ENCODE data around the gene PDXP. TPM values are rescaled to one million over a fixed set of nuclear protein-coding genes. Genes with fewer than 3 reads are reported as not detected.

PDXP gene
- total and polyA plus RNA-seq, 2 of the 13 experiments (the other 11 are each of a cell fraction or from before 2014, with no cell fraction given): 58.2 to 70.6 TPM

DNA sequence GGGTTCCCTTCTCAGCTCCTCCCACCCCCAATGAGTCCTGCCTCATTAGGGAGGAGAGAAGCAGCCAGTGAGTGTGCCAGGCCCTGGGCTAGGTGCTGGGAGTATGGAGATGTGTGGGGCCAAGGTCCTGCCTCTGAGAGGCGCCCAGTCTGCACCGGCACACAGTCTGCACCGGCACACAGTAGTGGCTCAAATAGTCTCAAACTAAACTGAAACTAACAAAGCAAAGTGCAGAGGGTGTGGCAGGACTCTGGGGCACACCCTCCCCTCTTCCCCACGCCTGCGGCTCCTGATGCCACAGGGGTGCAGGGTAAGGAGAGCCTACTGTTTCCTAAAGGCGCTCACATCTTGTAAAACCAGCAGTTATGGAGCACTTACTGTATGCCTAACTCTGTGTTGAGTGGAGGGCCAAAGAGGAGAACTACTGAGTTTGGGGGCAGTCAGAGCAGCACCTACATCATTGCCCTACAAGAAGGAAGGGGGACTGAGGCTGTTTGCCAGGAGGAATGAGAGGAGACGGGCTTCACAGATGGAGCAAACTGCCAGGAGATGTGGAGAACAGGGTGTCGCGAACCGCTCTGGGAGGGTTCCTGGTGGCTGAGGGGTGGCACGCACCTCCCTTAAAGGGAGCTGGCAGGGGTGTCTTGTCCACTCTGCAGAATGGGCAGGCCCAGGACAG is 20.0 kb upstream of the PDXP start (continued):
- TF ChIP-seq SP5 (CRISPR knock-in tag; IDR thresholded peaks at IDR 0.05; ENCODE audit: borderline replicate concordance, low read depth) (peak; percentile 51; the same call in 1 of the 2 replicates), ZNF263 (CRISPR knock-in tag; IDR thresholded peaks at IDR 0.05) (0 out of 2 replicates have a peak, but pooled peaks have one; percentile 19), ATRX (CRISPR knock-in tag; IDR thresholded peaks at IDR 0.05; ENCODE audit: borderline replicate concordance) (no peak), ZNF3 (CRISPR knock-in tag; IDR thresholded peaks at IDR 0.05) (no peak), ZNF7 (CRISPR knock-in tag; IDR thresholded peaks at IDR 0.05) (peak; percentile 98), MEIS1 (CRISPR knock-in tag; IDR thresholded peaks at IDR 0.05; ENCODE audit: borderline replicate concordance) (peak; percentile 20; the same call in 1 of the 2 replicates), ZSCAN29 (CRISPR knock-in tag; conservative IDR thresholded peaks at IDR 0.05) (0 out of 2 replicates have a peak, but pooled peaks have one; percentile 59), ZFP1 (CRISPR knock-in tag; IDR thresholded peaks at IDR 0.05) (no peak), ZNF788 (CRISPR knock-in tag; IDR thresholded peaks at IDR 0.05; ENCODE audit: borderline replicate concordance) (peak; percentile 80; the same call in 1 of the 2 replicates), EEA1 (CRISPR knock-in tag; IDR thresholded peaks at IDR 0.05; ENCODE audit: borderline replicate concordance) (no peak), ZNF451 (CRISPR knock-in tag; IDR thresholded peaks at IDR 0.05) (peak; percentile 19; the same call in 1 of the 2 replicates), HOXD1 (CRISPR knock-in tag; IDR thresholded peaks at IDR 0.05) (no peak), GTF3A (CRISPR knock-in tag; conservative IDR thresholded peaks at IDR 0.05) (no peak), ETV5 (CRISPR knock-in tag; IDR thresholded peaks at IDR 0.05; ENCODE audit: borderline replicate concordance) (no peak; the same call in 1 of the 2 replicates), HDAC2 (CRISPR knock-in tag; IDR thresholded peaks at IDR 0.05) (peak; percentile 65; the same call in 1 of the 2 replicates), TOE1 (CRISPR knock-in tag; IDR thresholded peaks at IDR 0.05) (no peak)
- TF ChIP-seq, protein P1, sequence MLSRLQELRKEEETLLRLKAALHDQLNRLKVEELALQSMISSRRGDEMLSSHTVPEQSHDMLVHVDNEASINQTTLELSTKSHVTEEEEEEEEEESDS (CRISPR knock-in tag; IDR thresholded peaks at IDR 0.05; ENCODE audit: borderline replicate concordance): no peak
- TF ChIP-seq, protein P2, sequence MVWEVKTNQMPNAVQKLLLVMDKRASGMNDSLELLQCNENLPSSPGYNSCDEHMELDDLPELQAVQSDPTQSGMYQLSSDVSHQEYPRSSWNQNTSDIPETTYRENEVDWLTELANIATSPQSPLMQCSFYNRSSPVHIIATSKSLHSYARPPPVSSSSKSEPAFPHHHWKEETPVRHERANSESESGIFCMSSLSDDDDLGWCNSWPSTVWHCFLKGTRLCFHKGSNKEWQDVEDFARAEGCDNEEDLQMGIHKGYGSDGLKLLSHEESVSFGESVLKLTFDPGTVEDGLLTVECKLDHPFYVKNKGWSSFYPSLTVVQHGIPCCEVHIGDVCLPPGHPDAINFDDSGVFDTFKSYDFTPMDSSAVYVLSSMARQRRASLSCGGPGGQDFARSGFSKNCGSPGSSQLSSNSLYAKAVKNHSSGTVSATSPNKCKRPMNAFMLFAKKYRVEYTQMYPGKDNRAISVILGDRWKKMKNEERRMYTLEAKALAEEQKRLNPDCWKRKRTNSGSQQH (CRISPR knock-in tag; IDR thresholded peaks at IDR 0.05; ENCODE audit: low read depth): no peak
- TF ChIP-seq, protein P3, sequence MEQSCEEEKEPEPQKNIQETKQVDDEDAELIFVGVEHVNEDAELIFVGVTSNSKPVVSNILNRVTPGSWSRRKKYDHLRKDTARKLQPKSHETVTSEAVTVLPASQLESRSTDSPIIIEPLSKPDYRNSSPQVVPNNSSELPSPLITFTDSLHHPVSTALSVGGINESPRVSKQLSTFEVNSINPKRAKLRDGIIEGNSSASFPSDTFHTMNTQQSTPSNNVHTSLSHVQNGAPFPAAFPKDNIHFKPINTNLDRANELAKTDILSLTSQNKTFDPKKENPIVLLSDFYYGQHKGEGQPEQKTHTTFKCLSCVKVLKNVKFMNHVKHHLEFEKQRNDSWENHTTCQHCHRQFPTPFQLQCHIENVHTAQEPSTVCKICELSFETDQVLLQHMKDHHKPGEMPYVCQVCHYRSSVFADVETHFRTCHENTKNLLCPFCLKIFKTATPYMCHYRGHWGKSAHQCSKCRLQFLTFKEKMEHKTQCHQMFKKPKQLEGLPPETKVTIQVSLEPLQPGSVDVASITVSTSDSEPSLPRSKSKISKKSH (CRISPR knock-in tag; IDR thresholded peaks at IDR 0.05; ENCODE audit: borderline replicate concordance): no peak; the same call in 1 of the 2 replicates
- TF ChIP-seq, protein P4, sequence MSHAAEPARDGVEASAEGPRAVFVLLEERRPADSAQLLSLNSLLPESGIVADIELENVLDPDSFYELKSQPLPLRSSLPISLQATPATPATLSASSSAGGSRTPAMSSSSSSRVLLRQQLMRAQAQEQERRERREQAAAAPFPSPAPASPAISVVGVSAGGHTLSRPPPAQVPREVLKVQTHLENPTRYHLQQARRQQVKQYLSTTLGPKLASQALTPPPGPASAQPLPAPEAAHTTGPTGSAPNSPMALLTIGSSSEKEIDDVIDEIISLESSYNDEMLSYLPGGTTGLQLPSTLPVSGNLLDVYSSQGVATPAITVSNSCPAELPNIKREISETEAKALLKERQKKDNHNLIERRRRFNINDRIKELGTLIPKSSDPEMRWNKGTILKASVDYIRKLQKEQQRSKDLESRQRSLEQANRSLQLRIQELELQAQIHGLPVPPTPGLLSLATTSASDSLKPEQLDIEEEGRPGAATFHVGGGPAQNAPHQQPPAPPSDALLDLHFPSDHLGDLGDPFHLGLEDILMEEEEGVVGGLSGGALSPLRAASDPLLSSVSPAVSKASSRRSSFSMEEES (CRISPR knock-in tag; IDR thresholded peaks at IDR 0.05): no peak
- TF ChIP-seq, protein P5, sequence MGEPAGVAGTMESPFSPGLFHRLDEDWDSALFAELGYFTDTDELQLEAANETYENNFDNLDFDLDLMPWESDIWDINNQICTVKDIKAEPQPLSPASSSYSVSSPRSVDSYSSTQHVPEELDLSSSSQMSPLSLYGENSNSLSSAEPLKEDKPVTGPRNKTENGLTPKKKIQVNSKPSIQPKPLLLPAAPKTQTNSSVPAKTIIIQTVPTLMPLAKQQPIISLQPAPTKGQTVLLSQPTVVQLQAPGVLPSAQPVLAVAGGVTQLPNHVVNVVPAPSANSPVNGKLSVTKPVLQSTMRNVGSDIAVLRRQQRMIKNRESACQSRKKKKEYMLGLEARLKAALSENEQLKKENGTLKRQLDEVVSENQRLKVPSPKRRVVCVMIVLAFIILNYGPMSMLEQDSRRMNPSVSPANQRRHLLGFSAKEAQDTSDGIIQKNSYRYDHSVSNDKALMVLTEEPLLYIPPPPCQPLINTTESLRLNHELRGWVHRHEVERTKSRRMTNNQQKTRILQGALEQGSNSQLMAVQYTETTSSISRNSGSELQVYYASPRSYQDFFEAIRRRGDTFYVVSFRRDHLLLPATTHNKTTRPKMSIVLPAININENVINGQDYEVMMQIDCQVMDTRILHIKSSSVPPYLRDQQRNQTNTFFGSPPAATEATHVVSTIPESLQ (CRISPR knock-in tag; conservative IDR thresholded peaks at IDR 0.05): no peak
- TF ChIP-seq, protein P6, sequence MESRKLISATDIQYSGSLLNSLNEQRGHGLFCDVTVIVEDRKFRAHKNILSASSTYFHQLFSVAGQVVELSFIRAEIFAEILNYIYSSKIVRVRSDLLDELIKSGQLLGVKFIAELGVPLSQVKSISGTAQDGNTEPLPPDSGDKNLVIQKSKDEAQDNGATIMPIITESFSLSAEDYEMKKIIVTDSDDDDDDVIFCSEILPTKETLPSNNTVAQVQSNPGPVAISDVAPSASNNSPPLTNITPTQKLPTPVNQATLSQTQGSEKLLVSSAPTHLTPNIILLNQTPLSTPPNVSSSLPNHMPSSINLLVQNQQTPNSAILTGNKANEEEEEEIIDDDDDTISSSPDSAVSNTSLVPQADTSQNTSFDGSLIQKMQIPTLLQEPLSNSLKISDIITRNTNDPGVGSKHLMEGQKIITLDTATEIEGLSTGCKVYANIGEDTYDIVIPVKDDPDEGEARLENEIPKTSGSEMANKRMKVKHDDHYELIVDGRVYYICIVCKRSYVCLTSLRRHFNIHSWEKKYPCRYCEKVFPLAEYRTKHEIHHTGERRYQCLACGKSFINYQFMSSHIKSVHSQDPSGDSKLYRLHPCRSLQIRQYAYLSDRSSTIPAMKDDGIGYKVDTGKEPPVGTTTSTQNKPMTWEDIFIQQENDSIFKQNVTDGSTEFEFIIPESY (CRISPR knock-in tag; IDR thresholded peaks at IDR 0.05): no peak

All from HepG2 (cell line).